ENCODE measurements around the gene SDK1.

SDK1 gene

DNA sequence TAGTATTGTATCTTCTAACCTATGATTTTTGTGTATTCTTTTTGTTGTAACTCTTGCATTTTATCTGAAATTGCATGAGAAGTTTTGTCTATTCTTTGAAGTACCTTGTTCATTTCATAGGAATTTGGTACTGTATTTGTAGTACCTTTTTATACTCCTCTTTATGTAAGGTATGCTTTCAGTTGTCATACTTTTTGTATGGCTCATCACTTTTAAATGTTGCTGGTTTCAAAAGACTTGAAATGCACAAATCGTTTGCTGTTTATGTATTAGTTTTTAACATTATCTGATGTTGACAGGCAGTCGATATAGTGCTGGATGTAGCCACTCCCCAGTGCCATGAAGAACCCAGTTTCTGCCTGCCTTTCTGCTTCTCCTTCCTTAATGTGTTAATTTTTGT lies 158.1 kb downstream of the SDK1 start:
- no peak for DNase-seq (ENCODE audit: low read depth in 3 of 3)

DNA sequence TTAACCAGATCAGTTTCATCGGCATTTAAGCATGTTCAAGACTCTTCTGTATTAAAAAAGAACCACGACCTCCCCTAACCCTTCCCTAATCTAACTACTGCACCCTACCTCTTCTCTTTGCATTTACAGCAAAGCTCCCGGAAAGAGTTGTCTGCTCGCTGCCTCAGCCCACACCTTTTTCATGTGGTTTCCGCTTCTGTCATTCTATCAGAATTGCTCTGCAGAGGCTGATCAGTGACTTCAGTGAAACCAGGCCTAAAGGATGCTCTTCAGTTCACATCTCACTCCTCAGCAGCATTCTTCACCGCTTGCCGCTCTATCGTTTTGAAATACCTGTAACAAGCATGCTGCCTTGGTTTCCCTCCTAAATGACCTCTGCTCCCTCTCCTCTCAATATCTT lies 160.9 kb downstream of the SDK1 start:
- peak; percentile 31 to 49 (median 41) for DNase-seq (ENCODE audit: low read depth in 3 of 3)

GRCh38 chr7:3463696-3464095 lies 162.6 kb downstream of the SDK1 start:
- DNase-seq (ENCODE audit: low read depth in 3 of 3) = no peak

DNA sequence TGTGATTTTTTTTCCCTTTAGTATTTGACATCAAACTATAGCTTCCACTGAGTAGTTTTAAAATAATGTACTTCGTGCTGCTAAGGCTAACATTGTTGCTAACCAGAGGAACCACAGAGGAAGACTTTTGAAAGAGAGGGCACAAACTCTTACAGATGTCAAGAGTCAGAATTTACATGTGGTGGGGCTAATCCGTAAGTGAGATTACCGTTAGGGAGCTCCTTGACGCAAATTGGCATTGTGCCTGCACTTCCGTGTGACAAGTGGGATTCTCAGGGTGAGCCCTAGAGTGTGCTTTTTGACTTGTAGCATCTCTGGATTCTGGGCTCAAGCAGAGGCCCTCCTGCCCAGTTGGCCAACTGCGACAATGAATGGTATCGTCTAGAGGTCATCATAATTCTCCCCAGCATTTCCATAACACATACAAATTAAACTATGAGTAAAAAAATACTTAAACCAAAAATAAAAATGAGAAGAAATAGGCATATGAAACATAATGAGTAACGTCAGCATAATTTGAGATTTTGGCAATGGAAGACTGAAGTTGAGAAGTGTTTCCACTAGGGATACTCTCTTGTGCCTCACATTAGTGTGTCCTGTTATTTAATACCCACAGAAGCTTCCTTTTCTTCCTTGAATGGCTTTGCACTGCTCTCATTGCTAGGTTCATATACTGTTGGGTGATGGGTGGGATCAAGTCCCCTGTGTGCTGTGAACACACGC lies 164.0 kb downstream of the SDK1 start:
- peak in 1 of 3 experiments; percentile 30 for DNase-seq (ENCODE audit: low read depth in 3 of 3)

DNA sequence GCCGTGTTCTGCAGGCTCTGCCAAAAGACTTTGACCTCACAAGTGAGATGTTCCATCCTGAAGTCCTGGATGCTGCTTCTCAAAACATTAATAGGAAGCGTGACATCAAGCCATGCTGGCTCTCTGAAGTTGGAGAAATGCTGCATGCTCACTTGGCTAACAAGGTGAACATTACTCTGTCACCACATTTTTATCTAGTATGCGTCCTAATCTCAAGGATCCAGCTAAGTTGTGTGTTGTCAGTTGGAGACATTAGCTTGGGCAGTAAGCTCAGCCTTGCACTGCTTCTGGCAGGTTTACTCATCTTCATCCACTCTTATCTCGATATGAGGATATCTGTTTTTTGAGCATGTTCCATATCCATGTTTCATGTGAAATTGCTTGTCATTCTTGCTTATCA lies 165.2 kb downstream of the SDK1 start:
- DNase-seq (ENCODE audit: low read depth in 3 of 3) = no peak

DNA sequence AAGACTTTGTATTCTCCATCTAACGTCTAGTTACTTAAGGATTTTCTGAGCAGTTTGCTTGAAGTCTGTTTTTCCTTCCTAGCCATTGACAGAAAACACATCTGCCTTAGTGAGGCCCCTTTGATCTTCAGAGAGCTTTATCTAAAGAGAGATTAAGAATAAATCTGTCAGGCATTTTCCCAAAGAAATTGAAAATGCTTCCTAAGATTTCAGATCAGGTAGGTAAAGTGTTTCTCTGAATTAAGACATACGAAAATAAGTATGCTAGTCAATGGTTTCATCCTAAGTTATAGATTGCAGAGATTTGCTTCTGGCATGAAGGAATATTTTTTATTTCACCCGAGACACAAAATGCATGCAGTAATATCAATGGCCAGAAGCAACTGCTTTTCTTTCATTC lies 168.6 kb downstream of the SDK1 start:
- DNase-seq (ENCODE audit: low read depth in 3 of 3) = no peak

DNA sequence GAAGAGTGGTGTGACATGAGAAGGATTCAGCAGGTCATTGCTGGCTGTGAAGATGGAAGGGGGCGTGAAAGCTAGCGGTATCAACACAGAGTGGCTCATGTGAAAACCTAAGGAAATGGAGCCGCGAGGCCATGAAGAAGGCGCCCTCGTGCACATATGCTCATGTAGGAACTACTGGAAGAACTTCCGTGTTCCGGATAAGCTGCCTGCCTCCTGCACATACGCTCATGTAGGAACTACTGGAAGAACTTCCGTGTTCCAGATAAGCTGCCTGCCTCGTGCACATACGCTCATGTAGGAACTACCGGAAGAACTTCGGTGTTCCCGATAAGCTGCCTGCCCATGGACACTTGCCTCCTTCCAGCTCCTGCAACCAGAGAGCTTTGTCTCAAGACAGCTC lies 179.1 kb downstream of the SDK1 start:
- no peak for DNase-seq (ENCODE audit: low read depth in 3 of 3)

GRCh38 chr7:3481435-3481834 lies 180.4 kb downstream of the SDK1 start:
- no peak for DNase-seq (ENCODE audit: low read depth in 3 of 3)

GRCh38 chr7:3482147-3482921 lies 181.3 kb downstream of the SDK1 start:
- no peak for DNase-seq (ENCODE audit: low read depth in 3 of 3)

- DNase-seq (ENCODE audit: low read depth in 3 of 3) = no peak
Measured at GRCh38 chr7:3486841-3487240, 185.8 kb downstream of the SDK1 start.

GRCh38 chr7:3488829-3489228 lies 187.8 kb downstream of the SDK1 start:
- no peak for DNase-seq (ENCODE audit: low read depth in 3 of 3)

DNA sequence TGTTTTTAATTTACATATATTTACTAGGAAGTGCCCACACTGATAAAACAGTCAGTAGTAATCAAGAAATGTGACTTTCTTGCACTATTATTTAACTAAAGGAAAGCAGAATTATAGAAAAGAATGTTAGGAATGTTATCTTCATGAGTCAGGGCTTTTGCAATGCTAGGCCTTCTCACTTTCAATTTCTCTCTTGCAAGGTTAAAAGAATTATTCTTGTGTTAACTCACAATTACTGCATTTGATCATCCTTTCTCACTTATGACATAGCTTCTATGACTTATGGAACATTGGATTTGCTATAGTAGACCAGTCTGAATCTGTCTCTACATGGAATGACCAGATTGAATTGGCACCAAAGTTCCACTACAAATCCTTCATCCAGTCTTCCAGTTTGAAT lies 192.4 kb downstream of the SDK1 start:
- no peak for DNase-seq (ENCODE audit: low read depth in 3 of 3)

DNA sequence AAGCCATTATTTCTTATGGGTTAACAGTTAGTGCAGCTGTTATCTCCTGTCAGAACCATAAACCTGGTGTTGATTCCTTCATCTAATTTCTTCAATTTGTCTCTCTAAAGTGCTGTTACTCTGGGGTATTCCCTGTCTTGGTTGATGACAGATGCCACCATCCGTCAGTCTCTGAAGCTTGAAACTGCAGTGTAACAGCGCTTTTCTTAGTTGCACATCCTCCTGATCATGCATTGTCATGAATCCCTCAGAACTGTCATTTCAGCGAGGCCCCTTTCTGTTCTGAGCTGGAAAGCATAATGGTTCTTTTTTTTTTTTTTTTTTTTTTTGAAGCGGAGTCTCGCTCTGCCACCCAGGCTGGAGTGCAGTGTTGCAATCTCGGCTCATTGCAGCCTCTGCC lies 193.9 kb downstream of the SDK1 start:
- no peak for DNase-seq (ENCODE audit: low read depth in 3 of 3)

GRCh38 chr7:3495530-3495929 lies 194.5 kb downstream of the SDK1 start:
- no peak for DNase-seq (ENCODE audit: low read depth in 3 of 3)

- no peak for DNase-seq (ENCODE audit: low read depth in 3 of 3)
Measured at GRCh38 chr7:3495954-3496353, 194.9 kb downstream of the SDK1 start.

GRCh38 chr7:3497796-3498195 lies 196.7 kb downstream of the SDK1 start:
- no peak for DNase-seq (ENCODE audit: low read depth in 3 of 3)

GRCh38 chr7:3501671-3502070 lies 200.6 kb downstream of the SDK1 start:
- DNase-seq (ENCODE audit: low read depth in 3 of 3) = no peak

DNA sequence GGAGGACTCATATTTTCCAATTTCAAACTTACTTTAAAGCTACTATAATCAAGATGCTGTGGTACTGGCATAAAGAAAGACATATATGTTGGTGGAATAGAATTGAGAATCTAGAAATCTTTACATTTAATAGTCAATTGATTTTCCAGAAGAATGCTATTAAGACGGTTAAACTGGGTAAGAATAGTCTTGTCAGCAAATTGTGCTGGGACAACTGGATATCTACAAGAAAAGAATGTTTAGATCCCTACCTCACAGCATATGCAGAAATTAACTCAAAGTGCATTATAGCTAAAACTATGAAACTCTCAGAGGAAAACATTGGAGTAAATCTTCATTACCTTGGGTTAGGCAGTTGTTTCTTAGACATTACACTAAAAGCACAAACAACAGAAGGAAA lies 203.3 kb downstream of the SDK1 start:
- no peak for DNase-seq (ENCODE audit: low read depth in 3 of 3)

DNA sequence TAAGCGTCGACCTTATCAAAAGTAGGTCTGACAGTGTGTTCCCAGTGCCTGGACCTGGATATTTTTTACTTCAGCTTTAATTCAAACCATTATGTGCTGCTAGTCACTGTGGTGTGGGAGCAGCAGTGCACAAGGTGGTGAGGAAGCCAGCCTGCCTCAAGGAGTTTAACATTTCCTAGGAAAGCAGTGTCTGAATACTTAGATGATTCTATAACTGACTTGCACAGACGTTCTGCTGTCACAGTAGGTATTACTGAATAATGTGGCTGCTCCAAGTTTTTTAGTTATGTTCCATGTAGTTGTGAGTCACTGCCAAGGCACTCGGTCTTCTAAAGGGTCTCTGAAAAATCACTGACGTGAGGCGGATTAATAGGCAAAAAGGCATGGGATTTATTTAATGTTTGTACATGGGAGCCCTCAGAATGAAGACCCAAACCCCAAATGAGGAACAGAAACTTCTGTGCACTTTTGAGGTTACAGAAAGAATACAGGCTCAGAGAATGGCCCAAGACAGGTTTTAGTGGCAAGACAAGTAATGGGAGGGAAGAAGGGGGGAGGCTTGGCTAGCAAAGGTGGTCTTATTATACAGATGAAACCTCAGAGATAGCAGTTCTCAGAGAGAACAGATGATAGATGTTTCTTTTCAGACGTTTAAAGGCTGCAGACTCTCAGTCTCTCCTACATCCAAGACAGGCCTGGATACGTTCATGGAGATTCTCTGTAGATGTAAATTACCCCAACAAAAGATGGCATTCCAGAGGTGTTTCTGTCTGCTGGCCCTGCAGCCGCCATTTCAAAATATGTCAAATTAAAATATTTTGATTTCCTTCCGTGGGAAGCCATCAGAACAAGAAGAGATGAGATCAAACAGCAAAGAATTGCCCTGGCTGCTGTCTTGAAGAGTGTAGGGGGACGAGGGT lies 209.3 kb downstream of the SDK1 start:
- no peak for DNase-seq (ENCODE audit: low read depth in 3 of 3)

- DNase-seq (ENCODE audit: low read depth in 3 of 3) = no peak
Measured at GRCh38 chr7:3517344-3517743, 216.3 kb downstream of the SDK1 start.

- DNase-seq (ENCODE audit: low read depth in 3 of 3) = no peak
Measured at GRCh38 chr7:3518546-3518945, 217.5 kb downstream of the SDK1 start.

GRCh38 chr7:3520206-3520605 lies 219.2 kb downstream of the SDK1 start:
- no peak for DNase-seq (ENCODE audit: low read depth in 3 of 3)
